ENCODE measurements around the gene PPAT.
"Not testable (repeated sequence)": the region's sequence is repeated elsewhere in the genome, so short reads cannot be mapped to it uniquely, and the experiment has no call there.

Gene PPAT

GRCh38 chr4:56387023-56388001, 48.1 kb downstream of the PPAT start, which contains the start of gene AASDH:
Gene AASDH, minus strand, starts transcription at chr4:56387491. Its CDS starts 3,192 bp downstream, at chr4:56384299.
- peak; percentile 91 for DNase-seq (ENCODE audit: low read depth in 2 of 2, low spot score in 1 of 2)

- no peak for DNase-seq (ENCODE audit: low read depth in 2 of 2, low spot score in 1 of 2)
Measured at GRCh38 chr4:56386091-56386490, 49.3 kb downstream of the PPAT start.

GRCh38 chr4:56375458-56375857, 60.0 kb downstream of the PPAT start:
- no peak for DNase-seq (ENCODE audit: low read depth in 2 of 2, low spot score in 1 of 2)

- DNase-seq (ENCODE audit: low read depth in 2 of 2, low spot score in 1 of 2): no peak
Measured at GRCh38 chr4:56374956-56375355, 60.5 kb downstream of the PPAT start.

GRCh38 chr4:56372774-56373173, 62.6 kb downstream of the PPAT start:
- no peak for DNase-seq (ENCODE audit: low read depth in 2 of 2, low spot score in 1 of 2)

- no peak for DNase-seq (ENCODE audit: low read depth in 2 of 2, low spot score in 1 of 2)
Measured at GRCh38 chr4:56371426-56372220, 63.8 kb downstream of the PPAT start.

- DNase-seq (ENCODE audit: low read depth in 2 of 2, low spot score in 1 of 2): no peak
Measured at GRCh38 chr4:56370377-56370776, 65.0 kb downstream of the PPAT start.

GRCh38 chr4:56362981-56363380, 72.4 kb downstream of the PPAT start:
- not testable (repeated sequence) for DNase-seq (ENCODE audit: low read depth in 2 of 2, low spot score in 1 of 2)

- no peak for DNase-seq (ENCODE audit: low read depth in 2 of 2, low spot score in 1 of 2)
Measured at GRCh38 chr4:56360071-56360470, 75.3 kb downstream of the PPAT start.

GRCh38 chr4:56356650-56357049, 78.8 kb downstream of the PPAT start:
- no peak for DNase-seq (ENCODE audit: low read depth in 2 of 2, low spot score in 1 of 2)

GRCh38 chr4:56348576-56348975, 86.8 kb downstream of the PPAT start:
- DNase-seq (ENCODE audit: low read depth in 2 of 2, low spot score in 1 of 2): no peak

GRCh38 chr4:56345458-56345857, 90.0 kb downstream of the PPAT start:
- no peak for DNase-seq (ENCODE audit: low read depth in 2 of 2, low spot score in 1 of 2)
